Pulmonary artery endothelial cell (primary cell): Measurements from ENCODE around the gene C1orf167. TPM values are rescaled to one million over a fixed set of nuclear protein-coding genes. Genes with fewer than 3 reads are reported as not detected.
A peak's percentile ranks its signal among the peaks of the same experiment; 100 is the strongest.

Experiments used
- DNase-seq: peaks from one replicate; pipeline ENCODE4 v3.0.0-alpha.2; 2011; ENCODE audit warnings: low read depth, low spot score
- total RNA-seq: library from RNA; depleted of rRNA; stranded (reverse); fragments of >200 nt; gene quantifications from 2 replicates; pipeline ENCODE4 v1.2.3, GENCODE V29; 2014

The C1orf167 gene
- total RNA-seq, 1 donor from 2014 or later = not detected

DNA sequence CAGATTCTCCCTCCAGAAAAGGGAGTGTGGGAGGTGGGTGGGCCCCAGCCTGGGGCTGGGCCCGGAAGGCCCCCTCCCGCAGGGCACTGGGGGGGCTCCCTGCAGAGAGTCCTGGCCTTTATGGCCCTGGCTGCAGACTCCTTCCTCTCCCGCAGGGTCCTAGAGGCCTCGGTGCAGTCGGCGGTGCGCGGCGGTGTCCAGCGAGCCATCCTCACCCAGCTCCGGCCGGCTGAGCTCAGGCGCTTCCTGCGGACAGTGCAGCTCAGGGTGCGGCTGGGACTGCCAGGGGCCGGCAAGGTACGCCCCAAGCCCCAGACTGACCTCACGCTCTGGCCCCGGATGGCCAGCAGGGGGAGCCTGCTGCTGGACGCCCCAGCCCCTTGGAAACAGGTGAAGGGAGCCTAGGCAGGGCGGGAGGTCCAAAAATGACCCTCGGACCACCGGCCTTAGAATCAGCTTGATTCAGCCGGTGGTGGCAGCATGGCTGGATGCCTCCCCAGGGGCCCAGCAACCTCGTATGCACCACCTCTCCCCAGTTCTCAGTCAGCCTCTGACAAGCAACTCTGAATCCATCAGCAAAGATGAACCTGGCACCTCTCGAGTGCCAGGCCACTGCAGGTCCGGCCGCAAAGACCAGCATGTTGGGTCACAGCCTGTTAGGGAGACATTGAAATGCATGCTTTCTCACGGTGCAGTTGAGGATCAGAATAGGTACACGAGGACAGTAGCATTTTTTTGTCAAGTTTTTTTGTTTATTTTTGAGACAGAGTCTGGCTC, 23.2 kb downstream of the C1orf167 start:
- DNase-seq = no peak

DNA sequence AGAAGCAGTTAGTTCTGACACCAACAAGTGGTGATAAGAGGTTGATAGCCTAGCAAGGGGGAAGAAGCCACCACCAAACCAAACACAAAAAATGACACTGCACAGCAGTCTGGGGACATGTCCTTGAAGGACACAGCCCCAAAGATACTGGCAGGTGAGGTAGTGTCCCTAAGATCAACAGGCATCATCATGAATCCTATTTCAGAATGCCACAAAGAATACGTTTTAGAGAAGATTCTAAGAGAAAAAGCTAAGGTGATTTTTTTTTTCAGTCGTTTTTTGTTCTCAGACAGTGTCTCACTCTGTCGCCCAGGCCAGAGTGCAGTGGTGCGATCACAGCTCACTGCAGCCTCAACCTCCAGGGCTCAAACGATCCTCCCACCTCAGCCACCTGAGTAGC, 24.2 kb downstream of the C1orf167 start:
- no peak for DNase-seq

DNA sequence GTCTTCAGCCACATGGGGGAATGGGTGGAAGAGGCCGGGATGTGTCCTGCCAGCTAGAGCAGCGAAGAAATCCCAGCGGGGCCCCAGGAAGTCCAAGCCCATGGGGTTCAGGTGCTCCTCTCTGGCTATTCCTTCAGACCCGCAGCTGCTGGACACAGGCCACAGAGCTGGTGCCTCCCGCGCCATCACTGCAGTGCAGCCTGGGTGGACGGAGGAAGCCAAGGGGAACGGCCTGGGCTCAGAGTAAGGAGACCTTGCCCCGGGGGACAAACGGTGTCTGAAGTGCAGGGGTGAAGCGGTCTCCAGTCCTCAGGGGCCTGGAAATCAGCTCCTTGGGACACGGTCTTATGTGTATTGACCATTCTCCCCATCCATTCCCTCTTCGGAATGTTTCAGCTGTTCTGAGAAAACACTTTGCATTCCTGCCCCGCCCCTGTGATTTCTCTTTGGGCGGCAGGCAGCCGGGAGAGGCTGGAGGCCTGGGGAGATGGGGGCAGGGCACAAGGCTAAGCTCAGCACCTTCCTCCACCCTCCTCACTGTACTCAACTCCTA, 25.3 kb downstream of the C1orf167 start:
- no peak for DNase-seq

DNA sequence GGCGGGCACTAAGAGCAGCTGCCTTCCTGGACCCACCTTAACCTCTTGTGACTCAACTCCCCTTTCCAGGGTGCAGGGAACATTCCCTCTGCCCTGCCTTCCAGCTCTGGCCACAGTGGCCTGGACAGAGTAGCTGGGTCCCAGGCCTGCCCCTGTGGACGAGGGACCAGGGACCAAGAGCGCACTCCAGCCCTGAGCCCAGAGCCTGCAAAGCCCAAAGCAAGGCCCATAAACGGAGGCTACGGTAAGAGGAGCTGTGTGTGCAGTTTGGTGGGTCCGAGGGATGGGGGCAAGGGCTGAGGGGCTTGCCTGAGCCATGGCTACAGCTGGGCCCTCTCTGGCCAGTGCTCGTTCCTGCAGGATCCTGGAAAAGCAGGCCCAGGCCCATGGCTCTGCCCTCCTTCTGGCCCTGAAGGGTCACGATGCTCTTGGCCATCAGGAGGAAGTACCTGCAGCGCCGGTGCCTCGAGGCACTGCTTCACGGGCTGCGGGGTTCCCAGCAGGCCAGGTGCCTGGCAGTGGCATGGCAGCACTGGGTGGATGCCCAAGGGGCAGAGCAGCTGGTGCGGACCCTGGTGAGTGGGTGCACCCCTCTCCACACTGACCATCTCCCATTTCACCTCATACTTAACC, 25.9 kb downstream of the C1orf167 start:
- DNase-seq = no peak

DNA sequence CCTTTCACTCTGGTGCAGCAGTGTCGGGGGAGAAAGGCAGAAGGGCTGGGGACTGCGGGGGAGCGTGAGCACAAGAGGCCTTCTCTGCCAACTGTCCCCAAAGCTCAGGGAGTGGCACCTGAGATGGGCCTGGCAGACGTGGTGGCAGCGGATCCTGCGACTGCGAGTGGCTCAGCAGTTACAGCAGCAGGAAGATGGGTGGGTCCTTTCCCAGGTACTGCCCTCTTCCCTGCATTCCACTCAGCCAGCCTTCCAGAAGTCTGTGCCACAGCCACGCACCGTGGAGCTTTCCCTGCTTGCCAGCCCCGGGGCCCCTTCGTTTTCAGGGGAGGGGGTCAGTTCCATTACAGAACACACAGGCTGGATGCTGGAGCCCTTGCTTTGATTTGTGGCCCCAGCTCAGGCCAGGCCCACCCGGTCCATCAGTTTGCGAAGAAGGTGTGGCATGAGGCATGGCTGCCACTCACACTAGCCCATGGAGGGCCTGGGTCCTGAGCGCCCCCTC, 26.6 kb downstream of the C1orf167 start:
- DNase-seq = no peak

DNA sequence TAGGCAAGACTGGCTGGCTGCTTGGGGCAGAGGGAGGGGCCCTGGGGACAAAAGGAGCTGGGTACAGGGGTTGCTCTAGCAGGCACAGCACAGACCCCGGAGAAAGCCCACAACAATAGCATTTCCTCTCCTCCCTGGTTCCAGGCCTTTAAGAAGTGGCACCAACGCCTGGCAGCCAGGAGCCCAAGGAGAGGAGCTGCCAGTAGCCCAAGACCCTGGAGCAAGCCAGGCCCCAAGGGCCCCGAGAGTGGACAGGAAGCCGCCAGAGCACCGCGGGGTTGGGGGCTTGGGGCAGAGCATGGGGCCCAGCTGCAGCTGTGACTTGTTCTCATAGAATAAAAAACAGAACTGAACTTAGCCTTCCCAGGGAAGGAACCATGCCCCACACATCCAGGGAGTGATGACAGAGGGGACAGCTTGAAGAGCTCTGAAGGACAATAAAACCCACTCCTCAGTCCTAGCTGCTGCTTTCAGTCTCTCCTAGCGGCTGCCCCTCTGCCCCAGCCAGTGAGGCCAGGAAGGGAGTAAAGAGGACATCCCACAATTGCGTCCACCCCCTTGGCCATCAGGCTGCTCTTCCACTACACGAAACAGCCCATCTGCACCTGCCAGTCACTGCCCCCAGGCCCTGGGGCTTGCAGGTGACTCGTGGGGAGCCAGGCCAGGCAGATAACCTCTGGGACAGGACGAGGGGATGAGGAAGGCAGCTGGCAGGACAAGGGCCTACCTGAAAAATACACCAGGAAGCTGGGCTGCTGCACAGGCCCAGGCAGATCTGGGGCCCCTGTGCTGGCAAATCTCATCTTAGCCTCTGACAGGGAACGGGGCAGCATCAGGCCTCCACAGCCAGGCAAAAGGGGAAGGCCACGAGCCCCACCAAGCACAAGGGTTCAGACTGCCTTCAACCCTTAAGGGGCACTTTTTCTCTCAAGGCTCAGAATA, 27.4 kb downstream of the C1orf167 start:
- no peak for DNase-seq

DNA sequence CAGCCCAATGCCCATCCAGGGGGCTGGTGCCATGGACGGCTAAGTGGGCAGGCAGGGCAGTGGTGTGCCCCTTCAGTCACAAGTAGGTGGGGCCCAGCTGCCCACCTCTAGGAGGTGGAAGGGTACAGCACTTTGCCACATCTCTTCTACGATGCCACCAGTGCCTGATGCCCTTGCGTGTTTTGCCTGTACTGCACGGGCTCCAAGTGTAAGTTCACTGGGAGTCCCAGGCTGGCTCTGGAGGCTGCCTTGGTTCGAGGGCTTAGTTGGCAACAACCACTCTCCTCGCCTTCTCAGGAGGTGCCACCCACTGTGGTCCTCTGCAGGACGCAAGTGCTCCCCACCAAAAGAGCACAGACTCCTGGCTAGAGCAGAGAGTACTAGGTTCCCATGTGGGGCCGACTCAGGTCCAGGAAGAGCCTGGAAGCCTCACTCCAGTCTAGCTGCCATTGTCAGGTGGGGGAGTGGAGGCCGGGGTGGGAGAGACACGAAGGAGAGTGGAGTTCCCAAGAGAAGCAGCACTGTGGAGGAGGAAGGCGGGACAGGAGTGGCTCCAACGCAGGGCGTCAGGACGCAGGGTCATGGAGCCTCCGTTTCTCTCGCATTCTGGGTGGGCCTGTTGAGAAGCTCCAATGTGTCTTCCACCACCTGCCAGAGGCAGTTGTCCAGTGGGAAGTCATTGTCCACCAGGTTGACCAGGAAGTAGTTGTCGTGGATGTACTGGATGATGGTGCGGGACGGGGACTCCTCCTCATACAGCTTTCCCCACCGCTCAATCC, 28.3 kb downstream of the C1orf167 start:
- no peak for DNase-seq

DNA sequence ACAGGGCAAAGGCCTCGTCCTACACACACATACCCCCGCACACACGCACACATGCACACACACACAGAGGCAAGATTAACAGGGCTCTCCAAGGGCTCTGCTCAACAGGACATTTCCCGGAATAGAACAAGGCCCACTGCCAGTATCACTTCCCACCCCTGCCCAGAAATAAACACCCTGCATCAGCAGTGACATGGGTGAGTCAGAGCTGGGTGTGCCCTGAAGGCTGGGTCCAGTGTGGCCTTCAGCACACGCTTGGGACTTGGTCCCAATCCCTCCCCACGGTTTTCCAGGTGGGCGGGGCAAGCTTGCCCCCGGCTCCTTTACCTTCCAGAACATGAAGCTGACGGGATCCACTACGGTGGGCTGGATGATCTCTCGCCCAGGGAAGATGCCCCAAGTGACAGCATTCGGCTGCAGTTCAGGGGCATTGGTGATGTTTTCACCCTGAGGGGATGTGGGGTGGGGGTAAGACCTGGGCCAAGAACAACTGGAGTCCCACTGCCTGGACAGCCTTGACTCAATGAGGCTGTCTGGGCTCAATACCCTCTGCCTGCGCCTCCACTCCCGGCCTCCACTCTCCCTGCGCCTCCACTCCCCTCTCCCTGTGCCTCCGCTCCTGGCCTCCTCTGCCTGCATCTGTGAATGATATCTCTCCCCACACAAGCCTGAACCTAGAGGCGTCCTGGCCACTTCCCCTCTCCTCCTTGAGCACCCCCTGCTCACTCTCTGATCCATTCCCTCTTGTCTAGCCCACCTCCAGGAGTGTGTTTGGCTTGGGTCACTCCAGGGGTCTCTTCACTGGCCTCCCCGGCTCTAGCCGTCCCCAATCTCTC, 29.1 kb downstream of the C1orf167 start:
- DNase-seq = peak; percentile 66

DNA sequence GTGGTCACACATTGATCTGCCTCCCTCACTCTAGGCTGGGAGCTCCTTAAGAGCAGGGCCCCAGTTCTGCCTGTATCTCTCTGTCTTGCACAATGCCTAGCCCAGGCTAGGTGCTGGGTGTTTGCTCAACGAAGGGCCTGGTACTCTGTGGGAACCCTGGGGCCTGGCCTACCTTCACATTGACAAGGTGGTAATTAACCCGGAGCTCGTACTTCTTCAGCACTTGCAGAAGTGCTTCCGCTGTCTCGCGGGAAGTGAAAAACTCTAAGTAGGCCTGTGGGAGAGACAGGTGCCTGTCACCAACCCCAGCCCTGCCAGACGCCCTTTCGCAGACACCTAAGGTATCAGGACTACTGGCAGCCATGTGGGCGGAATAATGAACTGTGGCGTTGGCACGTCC, 30.1 kb downstream of the C1orf167 start:
- no peak for DNase-seq

DNA sequence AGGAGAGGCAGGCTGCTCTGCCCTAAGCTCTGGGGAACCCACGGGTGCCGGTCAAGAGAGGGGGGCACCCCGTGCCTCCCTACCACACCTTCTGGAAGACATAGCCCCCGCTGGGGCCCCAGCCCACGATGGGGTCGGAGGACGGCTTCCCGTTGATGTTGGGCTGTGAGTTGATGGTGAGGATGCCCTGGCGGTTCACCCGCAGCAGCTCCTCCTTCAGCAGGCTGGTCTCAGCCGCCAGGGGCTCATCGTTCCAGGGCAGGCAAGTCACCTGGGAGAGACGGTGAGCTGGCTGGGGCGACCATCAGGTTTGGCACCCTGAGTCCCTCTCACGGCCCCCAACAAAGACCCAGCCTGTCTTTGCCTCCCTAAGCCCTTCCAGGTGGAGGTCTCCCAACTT, 31.8 kb downstream of the C1orf167 start:
- DNase-seq = no peak

DNA sequence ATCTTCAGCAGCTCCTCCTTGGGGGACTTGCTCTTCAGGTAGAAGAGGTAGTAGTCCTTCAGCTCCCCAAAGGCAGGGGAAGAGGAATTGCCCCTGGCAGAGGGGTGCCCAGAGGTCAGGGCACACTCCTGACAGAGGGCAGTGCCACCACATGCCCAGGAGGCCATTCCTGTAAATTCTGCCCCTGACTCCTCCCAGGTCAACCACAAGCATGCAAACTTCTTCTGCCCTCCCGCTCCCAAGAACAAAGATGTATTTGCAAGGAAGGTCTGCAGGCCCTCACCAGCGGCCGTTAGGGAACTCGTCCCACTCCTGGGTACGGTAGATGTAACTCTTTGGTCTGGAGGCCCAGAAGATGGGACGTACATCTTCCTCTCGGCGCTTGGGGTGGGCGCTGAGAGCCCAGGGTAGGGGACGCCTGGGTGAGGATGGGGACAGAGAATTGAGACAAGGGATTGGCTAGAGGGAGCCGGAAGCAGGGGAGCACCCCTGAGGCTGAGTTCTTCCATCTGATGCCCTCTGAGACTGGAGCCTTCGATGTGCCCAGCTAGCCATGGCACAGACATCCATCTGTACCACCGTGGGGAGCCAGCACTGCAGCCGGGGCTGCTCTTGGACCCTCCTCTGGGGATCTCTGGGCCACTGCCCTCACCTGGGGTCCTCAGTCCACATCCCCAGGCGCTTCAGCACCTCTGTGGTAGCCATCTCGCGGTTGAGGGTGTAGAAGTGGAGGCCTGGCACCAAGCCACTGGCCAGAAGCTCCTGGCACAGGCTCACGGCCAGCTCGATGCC, 32.6 kb downstream of the C1orf167 start:
- DNase-seq = no peak

DNA sequence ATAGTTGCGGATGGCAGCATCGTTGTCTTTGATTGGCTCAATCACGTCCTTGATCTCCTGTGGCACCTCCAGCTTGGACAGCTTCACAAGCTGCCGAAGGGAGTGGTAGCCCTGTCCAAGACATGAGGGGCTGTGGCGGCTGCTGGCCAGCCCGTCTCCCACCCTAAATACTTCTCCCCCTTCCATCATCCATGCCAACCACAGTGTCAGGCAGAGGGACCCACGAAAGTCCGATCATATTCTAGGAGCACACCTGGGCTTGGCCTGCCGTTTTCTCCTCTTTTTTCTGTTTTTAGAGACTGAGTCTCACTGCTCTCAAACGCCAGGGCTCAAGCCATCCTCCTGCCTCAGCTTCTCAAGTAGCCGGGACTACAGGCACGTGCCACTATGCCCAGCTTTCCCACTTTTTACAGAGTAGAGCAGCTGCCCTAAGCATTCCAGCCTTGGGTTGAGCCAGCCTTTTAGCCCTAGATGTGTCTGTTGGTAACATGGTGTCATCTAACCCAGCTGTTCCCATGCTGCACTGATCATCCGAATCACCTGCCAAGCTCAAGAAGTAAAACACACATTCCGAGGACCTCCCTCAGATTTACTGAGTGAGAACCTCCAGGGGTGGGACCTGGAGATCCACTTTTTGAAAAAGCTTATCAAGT, 33.4 kb downstream of the C1orf167 start:
- no peak for DNase-seq

DNA sequence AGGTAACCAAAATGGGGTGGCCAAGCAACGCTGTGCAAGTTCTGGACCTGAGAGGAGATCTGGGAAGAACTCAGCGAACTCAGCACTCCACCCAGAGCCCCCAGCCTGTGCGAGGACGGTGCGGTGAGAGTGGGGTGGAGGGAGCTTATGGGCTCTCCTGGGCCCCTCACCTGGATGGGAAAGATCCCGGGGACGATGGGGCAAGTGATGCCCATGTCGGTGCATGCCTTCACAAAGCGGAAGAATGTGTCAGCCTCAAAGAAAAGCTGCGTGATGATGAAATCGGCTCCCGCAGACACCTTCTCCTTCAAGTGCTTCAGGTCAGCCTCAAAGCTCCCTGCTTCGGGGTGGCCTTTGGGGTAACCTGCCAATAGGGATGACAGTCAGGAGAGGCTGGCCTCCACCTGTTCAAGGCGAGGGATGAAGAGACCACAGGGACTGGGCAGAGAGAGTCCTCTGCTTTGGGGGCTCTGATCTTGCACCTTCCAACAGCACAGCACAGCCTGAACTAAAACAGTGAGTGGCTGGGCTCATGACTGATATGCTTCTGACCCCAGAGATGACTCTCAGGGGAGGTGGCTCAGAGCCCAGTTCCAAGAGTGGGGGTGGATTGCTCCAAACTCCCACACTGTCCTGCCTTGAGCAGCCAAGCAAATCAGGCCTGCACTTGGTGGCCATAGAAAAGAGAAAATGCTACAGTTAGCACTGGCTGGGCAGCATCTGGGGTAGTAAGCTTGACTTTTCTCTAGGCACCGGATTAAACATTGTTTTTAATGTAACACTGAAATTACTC, 34.2 kb downstream of the C1orf167 start:
- DNase-seq = no peak

DNA sequence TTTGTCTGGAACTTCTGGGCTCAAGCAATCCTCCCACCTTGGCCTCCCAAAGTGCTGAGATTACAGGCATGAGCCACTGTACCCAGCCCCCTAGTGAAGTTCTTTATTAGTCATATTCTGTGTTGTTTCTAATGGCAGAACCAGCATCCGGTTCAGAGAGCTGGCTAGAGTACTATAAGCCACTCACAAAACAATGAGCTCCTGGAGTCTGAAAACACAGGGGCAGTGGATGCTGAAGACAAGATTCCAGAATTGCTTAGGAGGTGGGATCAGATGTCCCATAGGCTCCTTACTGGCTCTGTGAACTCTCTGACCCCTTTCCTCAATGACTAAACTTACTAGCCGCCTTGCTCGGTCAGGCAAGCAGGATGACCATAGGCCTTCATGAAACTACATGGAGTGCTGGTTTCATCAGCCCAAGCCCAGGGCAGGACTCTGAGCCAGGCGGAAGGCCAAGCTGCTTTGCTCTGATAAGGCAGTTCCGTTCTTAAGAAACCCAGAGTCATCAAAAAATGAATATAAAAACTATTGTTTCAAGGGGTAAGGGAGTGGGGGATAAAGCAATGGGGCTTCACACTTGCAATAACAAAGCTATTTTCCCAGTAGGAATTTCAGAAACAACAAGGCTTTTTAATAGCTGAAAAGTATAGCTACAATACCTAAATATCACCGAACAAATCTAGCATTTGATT, 35.7 kb downstream of the C1orf167 start:
- peak; percentile 94 for DNase-seq

DNA sequence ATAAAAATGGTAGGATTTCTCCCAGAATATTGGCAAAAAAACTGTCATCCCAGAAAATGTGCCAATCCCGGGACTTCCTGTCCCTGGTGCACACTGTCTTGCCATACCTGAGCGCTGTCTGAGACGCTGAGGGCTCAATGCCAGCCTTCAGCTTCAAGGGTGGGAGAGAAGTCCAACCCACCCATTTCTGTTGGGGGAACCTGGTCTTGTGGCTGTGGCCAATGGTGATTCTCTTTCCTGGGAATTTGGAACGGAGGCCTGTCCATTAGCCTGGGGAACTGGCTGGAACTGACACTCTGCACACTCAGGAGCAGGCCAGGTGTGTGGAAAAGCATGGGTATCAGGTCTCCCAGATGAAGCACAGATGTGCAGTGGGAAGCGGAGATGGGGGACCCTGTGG, 37.1 kb downstream of the C1orf167 start:
- DNase-seq = no peak

DNA sequence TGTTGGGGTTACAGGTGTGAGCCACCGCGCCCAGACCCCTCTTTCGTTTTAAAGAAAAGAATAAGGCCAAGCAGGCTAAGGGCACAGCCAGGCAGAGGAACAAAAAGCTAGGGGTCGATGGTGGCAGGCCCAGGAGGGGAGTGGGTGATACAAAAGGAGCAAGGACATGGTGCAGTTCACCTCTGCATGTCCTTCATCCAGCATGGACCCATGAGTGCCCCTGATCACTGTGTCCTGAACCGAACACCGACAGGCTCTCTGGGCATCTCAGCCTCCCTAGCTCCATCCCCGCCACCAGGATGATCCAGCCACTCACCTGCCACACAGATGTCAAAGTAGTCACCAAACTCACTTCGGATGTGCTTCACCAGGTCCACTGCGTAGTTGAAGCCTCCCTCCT, 37.9 kb downstream of the C1orf167 start:
- DNase-seq = no peak

DNA sequence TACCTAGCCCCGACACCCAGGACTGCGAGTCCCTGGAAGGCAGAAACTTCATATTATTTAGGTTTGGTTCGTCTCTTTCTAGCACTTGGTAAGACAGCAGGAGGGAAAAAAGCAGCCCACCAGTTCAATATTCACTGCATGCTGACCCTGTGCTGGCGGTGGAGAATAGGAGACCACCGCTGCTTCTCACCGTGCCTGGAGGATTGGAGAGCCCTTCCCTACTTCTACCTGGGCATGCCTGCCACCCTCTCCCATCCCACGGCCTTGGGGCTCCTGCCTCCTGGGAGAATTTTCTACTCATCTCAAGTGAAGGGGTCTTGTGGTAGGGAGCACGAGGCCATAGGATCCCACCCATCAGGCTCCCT, 38.4 kb downstream of the C1orf167 start:
- no peak for DNase-seq
